Ectodermal cell (in vitro differentiated cells): ENCODE measurements around the gene SGTA. TPM values are rescaled to one million over a fixed set of nuclear protein-coding genes. Genes with fewer than 3 reads are reported as not detected.
"Not testable (repeated sequence)": the region's sequence is repeated elsewhere in the genome, so short reads cannot be mapped to it uniquely, and the experiment has no call there.

Source experiments
- H3K27ac ChIP-seq: 2 replicates; pipeline ENCODE4 v1.7.0; 2013; ENCODE audit warnings: mild to moderate bottlenecking, low read depth, low read length; ENCODE audit not compliant: insufficient read depth, poor library complexity, severe bottlenecking
- H3K27me3 ChIP-seq: 2 replicates; pipeline ENCODE4 v1.7.0; 2013; ENCODE audit warnings: mild to moderate bottlenecking, low read length; ENCODE audit not compliant: insufficient read depth, control insufficient read depth, poor library complexity, severe bottlenecking
- H3K36me3 ChIP-seq: one replicate; pipeline ENCODE4 v1.7.0; 2013; ENCODE audit warnings: low read length; ENCODE audit not compliant: control insufficient read depth, insufficient read depth
- H3K4me1 ChIP-seq: one replicate; pipeline ENCODE4 v1.7.0; 2013; ENCODE audit warnings: low read length; ENCODE audit not compliant: control insufficient read depth, insufficient read depth
- H3K4me3 ChIP-seq: 2 replicates; pipeline ENCODE4 v1.7.0; 2013; ENCODE audit warnings: low read depth, low read length, control low read depth; ENCODE audit not compliant: insufficient read depth
- H3K9me3 ChIP-seq: 2 replicates; pipeline ENCODE4 v1.7.0; 2013; ENCODE audit warnings: mild to moderate bottlenecking, low read length, moderate library complexity; ENCODE audit not compliant: control insufficient read depth
- WGBS, 2 experiments: methylation state at CpG; one replicate each; pipeline ENCODE4 v1.1.7; 2013; ENCODE audit warnings: missing lambda C conversion rate in 2 of 2; 5-methylcytosine and 5-hydroxymethylcytosine counted together
- polyA plus RNA-seq, 4 experiments: library from polyadenylated mRNA; stranded (reverse); fragments of 50-300 nt; gene quantifications; one replicate each; pipeline ENCODE4 v1.2.3, GENCODE V29; 2013

SGTA gene, protein sequence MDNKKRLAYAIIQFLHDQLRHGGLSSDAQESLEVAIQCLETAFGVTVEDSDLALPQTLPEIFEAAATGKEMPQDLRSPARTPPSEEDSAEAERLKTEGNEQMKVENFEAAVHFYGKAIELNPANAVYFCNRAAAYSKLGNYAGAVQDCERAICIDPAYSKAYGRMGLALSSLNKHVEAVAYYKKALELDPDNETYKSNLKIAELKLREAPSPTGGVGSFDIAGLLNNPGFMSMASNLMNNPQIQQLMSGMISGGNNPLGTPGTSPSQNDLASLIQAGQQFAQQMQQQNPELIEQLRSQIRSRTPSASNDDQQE
- 93.9 TPM for polyA plus RNA-seq (2013, experiment 1 of 4)
- 102 TPM for polyA plus RNA-seq (2013, experiment 2 of 4)
- 71.2 TPM for polyA plus RNA-seq (2013, experiment 3 of 4)
- 77.4 TPM for polyA plus RNA-seq (2013, experiment 4 of 4)

DNA sequence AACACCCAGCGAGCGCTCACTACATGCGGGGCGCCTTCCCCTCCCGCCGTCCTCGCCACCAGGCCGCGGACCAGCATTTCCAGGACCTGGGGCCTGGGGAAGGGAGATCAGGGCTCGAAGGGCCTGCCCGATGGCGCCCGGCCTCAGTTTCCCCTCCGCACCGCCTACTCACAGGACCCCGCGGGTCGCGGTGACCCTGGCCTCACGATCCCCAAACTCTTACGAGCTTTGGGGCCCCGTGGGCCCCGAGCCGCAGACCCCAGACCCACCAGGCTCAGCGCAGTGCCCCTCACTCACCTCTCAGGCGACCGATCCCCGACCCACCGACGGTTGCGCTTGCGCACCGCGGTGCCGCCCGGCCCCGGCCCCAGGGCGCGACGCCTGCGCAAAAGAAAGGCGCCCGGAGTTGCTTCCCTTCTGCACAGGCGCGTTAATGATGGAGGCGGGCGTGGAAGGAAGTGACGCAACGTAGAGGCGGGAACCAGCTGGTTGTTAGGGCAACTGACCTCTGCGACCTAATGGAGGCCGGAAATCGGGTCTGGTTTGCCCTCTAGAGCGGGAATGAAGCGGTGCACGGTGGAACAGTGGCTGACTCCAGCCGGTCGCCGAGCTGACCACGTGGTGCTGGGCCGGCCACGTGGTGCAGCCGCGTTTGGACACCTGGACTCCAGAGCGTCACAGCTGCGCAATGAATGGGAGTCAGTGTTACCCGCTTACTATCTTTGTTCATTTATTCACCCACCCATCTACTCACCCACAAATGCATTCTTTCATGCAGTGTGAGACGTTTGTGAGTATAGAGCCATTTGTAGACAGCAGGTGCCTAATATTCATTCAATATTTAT, at the start of gene SGTA:
Gene SGTA (minus strand): TSS at position 338 of the 845 bp plus-strand sequence. CDS start 14,205 bp downstream, outside the sequence.
- H3K36me3 ChIP-seq: peaks cover 2% of the 10 kb centered on the region
- H3K27ac ChIP-seq: peak within 1 kb of the TSS; percentile 90
- 2% methylated on average over 68 of the region's 68 CpGs for WGBS, 2 experiments
- peak within 1 kb of the TSS; percentile 90 for H3K4me3 ChIP-seq
- no peaks in the 10 kb centered on the region for H3K9me3 ChIP-seq
- no peaks in the 10 kb centered on the region for H3K27me3 ChIP-seq
- peaks cover 6% of the 10 kb centered on the region for H3K4me1 ChIP-seq

DNA sequence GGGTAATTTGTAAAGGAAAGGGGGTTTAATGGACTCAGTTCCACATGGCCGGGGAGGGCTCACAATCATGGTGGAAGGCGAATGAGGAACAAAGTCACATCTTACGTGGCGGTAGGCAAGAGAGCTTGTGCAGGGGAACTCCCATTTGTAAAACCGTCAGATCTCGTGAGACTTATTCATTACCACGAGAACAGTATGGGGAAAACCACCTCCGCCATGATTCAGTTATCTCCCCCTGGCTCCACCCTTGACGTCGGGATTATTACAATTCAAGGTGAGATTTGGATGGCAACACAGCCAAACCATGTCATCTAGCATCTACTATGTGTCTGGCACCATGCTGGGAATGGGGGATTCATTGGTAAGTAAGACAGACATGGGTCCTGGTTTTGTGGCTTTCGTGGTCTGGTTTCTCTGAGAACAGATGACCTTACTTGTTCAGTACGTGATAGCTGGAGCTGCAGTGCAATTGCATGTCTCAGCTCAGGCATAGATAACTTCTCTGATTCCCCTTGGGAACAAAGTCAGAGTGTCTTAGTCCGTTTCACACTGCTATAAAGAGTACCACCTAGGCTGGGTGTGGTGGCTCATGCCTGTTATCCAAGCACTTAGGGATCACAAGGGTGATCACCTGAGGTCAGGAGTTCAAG, 44.9 kb upstream of the SGTA start:
- Histone ChIP-seq H3K27me3 (no peaks in the 10 kb centered on the region), H3K4me3 (no peak overlapping the region), H3K27ac (no peak overlapping the region), H3K36me3 (peaks cover 20% of the 10 kb centered on the region), H3K4me1 (no peaks in the 10 kb centered on the region), H3K9me3 (no peaks in the 10 kb centered on the region)
- WGBS, 2 experiments: 95 to 96% methylated on average over 13 of the region's 13 CpGs

DNA sequence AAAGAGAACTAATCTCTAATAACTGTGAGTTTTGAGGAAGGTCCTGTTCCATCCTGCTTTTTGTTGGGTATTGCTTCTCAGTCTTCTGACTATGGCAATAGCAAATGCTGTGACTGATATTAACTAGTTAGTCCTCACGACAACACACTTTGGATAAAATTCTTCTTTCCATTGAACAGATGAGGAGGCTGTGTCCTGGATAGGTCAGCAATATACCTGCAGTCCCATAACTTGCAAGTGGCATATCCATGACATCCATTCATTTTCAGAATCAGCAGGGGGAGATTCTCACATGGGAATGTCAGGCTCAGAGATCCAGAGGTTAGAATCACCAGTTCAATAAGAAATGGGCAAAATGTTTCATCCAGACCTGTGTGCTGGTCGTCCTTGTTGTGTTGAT, 43.9 kb upstream of the SGTA start:
- Histone ChIP-seq H3K4me3 (no peak overlapping the region), H3K4me1 (no peaks in the 10 kb centered on the region), H3K27ac (no peak overlapping the region), H3K27me3 (no peaks in the 10 kb centered on the region), H3K36me3 (peaks cover 14% of the 10 kb centered on the region), H3K9me3 (no peaks in the 10 kb centered on the region)
- WGBS, 2 experiments: 90 to 92% methylated on average over 2 of the region's 2 CpGs

DNA sequence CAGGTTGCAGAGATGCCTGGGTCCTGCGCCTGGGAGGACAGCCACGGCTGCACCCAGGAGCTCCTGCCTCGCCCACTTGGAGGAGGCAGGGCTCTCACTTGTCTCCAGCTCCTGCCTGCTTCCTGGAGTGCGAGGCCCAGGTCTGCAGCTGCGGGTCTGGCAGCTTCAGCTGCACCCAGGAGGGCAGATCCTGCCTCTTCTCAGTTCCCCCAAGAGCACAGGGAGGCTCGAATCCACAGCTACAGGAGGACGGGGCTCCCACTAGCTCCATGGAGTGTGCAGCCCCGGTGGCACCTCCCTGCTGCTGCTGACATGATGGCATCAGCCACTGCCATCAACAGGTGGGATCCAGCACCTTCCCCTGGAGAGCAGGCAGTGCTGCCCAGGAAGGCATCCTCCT, 41.1 kb upstream of the SGTA start:
- Histone ChIP-seq H3K4me3 (no peak overlapping the region), H3K27me3 (no peaks in the 10 kb centered on the region), H3K36me3 (peaks cover 14% of the 10 kb centered on the region), H3K27ac (no peak overlapping the region), H3K9me3 (no peaks in the 10 kb centered on the region), H3K4me1 (no peaks in the 10 kb centered on the region)
- WGBS, 2 experiments: 82% methylated on average over 8 of the region's 8 CpGs

DNA sequence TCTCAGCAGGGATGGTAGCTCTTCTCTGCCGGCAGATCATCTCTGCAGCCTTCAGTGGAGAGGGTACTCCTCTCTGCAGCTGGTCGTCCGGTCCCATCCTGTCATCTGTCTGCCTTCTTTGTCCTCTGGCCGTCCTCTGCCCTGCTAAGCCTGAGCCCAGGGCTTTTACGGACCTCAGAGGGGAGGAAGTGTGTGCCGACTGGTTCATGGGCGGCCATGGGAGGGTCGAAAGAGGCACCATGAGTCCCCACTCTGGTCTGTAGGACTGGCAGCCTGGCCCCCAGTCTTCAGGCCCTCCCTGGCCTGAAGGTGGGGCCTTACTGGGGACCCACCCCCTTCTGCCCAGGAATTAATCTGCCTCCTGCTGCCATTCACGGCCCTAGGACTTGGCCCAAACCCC, 40.6 kb upstream of the SGTA start:
- Histone ChIP-seq H3K27ac (no peak overlapping the region), H3K36me3 (peaks cover 14% of the 10 kb centered on the region), H3K9me3 (no peaks in the 10 kb centered on the region), H3K4me1 (no peaks in the 10 kb centered on the region), H3K27me3 (no peaks in the 10 kb centered on the region), H3K4me3 (no peak overlapping the region)
- 72 to 74% methylated on average over 9 of the region's 9 CpGs for WGBS, 2 experiments

DNA sequence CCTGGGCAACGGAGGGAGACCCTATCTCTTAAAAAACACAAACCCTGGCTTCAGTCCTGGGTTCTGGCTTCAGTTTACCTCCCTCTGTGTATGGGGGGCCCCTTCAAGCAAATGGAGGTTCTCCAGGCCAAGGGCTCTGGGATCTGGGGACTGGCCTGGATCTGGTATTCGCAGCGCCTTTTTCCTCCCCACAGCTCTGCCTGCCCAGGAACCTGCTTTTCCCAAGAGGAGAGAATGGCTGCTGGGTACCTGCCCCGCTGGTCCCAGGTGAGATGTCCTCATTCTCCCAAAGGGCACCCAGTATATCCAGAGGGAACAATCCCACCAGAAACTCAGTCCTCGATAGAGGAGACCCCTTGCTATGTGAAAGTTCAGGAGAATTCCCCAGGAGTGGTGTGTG, 39.8 kb upstream of the SGTA start:
- Histone ChIP-seq H3K27ac (no peak overlapping the region), H3K27me3 (no peaks in the 10 kb centered on the region), H3K4me1 (no peaks in the 10 kb centered on the region), H3K4me3 (no peak overlapping the region), H3K36me3 (peaks cover 8% of the 10 kb centered on the region), H3K9me3 (no peaks in the 10 kb centered on the region)
- WGBS, 2 experiments: 94 to 97% methylated on average over 5 of the region's 5 CpGs

DNA sequence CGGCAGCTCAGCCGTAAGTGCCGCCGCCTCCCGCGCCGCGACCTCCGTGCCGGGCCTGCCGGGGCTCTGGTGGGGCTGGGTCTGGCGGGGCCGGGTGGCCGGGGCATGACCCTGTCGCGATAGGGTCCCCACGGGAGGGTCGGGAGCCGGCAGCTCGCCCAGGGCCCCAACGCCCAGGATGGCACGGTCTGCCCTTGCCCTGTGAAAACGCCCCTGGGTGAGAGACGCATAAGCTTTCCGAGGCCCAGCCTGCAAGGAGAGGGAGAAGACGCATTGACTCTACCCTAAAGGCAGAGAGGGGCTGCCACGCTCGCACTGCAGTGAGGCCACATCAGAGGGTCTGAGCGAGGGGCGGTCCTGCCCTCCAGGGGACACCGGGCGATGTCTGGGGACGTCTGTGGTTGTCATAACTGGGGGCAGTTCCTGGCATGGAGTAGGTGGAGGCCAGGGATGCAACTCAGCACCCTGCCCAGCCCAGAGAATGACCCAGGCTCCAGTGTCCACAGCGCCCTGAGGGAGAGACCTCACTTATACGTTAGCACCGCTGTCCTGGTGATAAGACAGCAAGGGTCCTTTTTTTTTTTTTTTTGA, 37.1 kb upstream of the SGTA start:
- WGBS, 2 experiments: 6 to 7% methylated on average over 36 of the region's 36 CpGs

DNA sequence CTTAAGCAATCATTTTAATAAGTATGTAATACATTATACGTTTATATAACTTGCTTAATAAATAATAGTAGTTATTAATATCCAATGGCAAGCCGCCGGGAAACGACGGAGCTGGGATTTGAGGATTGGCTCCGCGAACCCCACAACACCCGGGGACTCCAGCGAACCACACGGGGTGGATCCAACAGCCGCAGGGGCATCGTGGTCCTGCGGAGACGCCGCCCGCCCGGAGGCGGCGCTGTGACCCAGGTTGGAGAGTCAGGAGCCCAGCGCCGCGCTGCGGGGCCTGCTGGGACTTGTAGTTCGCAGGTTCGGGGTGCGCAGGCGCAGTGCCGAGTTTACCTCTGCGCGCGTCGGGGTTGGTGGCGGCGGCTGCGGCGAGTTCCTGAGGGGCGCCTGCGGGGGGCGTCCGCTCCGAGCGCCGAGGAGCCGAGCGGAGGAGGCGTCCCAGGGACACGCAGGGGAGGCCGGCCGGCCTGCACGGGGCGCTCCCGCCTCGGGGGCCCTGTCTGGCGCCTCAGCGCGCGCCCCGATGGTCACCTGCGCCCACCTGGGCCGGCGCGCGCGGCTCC, 36.6 kb upstream of the SGTA start, which contains the start of gene ZNF554:
Gene ZNF554 (plus strand): TSS at position 329 of the 572 bp plus-strand sequence. CDS start 204 bp downstream, at position 533.
- Histone ChIP-seq H3K36me3 (no peaks in the 10 kb centered on the region), H3K27ac (no peak within 1 kb of the TSS), H3K27me3 (no peaks in the 10 kb centered on the region), H3K4me1 (no peaks in the 10 kb centered on the region), H3K9me3 (no peaks in the 10 kb centered on the region), H3K4me3 (peak within 1 kb of the TSS; percentile 82)
- WGBS, 2 experiments: 1% methylated on average over 63 of the region's 64 CpGs

More for the DNA sequence above, 37.1 kb upstream of the SGTA start:
- no peaks in the 10 kb centered on the region for H3K27me3 ChIP-seq
- peak overlapping the region; percentile 82 for H3K4me3 ChIP-seq
- H3K36me3 ChIP-seq: no peaks in the 10 kb centered on the region
- no peaks in the 10 kb centered on the region for H3K9me3 ChIP-seq
- no peak overlapping the region for H3K27ac ChIP-seq
- no peaks in the 10 kb centered on the region for H3K4me1 ChIP-seq

DNA sequence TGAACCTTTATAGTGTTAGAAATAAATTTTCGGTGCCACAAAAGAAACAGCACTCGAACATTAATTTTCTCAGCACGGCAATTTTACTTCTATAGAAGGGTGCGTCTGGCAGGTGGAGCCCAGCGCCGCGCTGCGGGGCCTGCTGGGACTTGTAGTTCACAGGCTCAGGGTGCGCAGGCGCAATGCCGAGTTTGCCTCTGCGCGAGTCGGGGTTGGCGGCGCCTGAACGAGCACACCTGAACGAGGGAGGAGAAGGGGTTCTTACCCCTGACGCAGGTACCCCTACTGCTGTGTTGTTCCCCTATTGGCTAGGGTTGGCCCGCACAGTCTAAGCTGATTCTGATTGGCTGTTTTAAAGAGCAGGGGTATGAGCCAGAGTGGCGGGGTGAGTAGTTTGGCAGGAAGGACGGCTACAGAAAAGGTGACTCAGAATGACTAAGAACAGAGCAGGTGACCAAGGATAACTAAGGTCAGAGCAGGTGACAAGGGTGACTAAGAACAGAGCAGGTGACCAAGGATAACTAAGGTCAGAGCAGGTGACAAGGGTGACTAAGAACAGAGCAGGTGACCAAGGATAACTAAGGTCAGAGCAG, 34.3 kb upstream of the SGTA start:
- not testable (repeated sequence) for H3K27me3 ChIP-seq, H3K4me3 ChIP-seq, H3K27ac ChIP-seq, H3K4me1 ChIP-seq, H3K9me3 ChIP-seq
- 89 to 90% methylated on average over 22 of the region's 22 CpGs for WGBS, 2 experiments
- H3K36me3 ChIP-seq: peaks cover 11% of the 10 kb centered on the region
